Measurements from ENCODE around the gene CYTIP. TPM values are rescaled to one million over a fixed set of nuclear protein-coding genes. Genes with fewer than 3 reads are reported as not detected.
A peak's percentile ranks its signal among the peaks of the same experiment; 100 is the strongest.

The CYTIP gene
- total and polyA plus RNA-seq, 2 experiments from 2014 or later: 1.6 to 4.0 TPM

GRCh38 chr2:157438863-157439823 lies 4.7 kb downstream of the CYTIP start:
- H3K27ac ChIP-seq: no peak overlapping the region

GRCh38 chr2:157433394-157433793 lies 10.5 kb downstream of the CYTIP start:
- no peaks in the 10 kb centered on the region for H3K27me3 ChIP-seq
- 45% methylated on average over 1 of the region's 1 CpG for WGBS (ENCODE audit: low lambda C conversion rate, missing lambda C conversion rate)
- no peaks in the 10 kb centered on the region for H3K79me2 ChIP-seq
- H3K4me3 ChIP-seq: no peak overlapping the region
- H2AFZ ChIP-seq: no peak overlapping the region
- H3K27ac ChIP-seq: no peak overlapping the region
- H3K4me2 ChIP-seq: peak overlapping the region; percentile 42
- TF ChIP-seq EZH2phosphoT487 (IDR thresholded peaks at IDR 0.05; ENCODE audit: low read depth, severe bottlenecking, unreplicated experiment): no peak
- no peak for TF ChIP-seq CTCF (IDR thresholded peaks at IDR 0.05; ENCODE audit: poor library complexity)
- peaks cover 17% of the 10 kb centered on the region for H3K4me1 ChIP-seq (ENCODE audit: insufficient read depth)
- H3K36me3 ChIP-seq (replicated peaks; ENCODE audit: insufficient read depth, low read depth): no peaks in the 10 kb centered on the region
- no peaks in the 10 kb centered on the region for H3K9me3 ChIP-seq (ENCODE audit: low read depth)
- no peak for DNase-seq (ENCODE audit: low spot score)
- H4K20me1 ChIP-seq (ENCODE audit: insufficient read depth, poor library complexity, severe bottlenecking): no peaks in the 10 kb centered on the region
- no peaks in the 10 kb centered on the region for H3K9me2 ChIP-seq (replicated peaks; ENCODE audit: insufficient read depth)

More at GRCh38 chr2:157438863-157439823, 4.7 kb downstream of the CYTIP start:
- Histone ChIP-seq H3K27me3 (no peaks in the 10 kb centered on the region), H4K20me1 (ENCODE audit: insufficient read depth, poor library complexity, severe bottlenecking) (no peaks in the 10 kb centered on the region), H3K9me3 (ENCODE audit: low read depth) (no peaks in the 10 kb centered on the region), H3K9me2 (replicated peaks; ENCODE audit: insufficient read depth) (no peaks in the 10 kb centered on the region), H3K4me2 (no peak overlapping the region), H3K79me2 (no peaks in the 10 kb centered on the region), H2AFZ (no peak overlapping the region), H3K4me3 (no peak overlapping the region), H3K36me3 (replicated peaks; ENCODE audit: insufficient read depth, low read depth) (no peaks in the 10 kb centered on the region), H3K4me1 (ENCODE audit: insufficient read depth) (peaks cover 6% of the 10 kb centered on the region)
- TF ChIP-seq CTCF (IDR thresholded peaks at IDR 0.05; ENCODE audit: poor library complexity): no peak
- TF ChIP-seq EZH2phosphoT487 (IDR thresholded peaks at IDR 0.05; ENCODE audit: low read depth, severe bottlenecking, unreplicated experiment): no peak
- TF ChIP-seq EZH2 (IDR thresholded peaks at IDR 0.05; ENCODE audit: borderline replicate concordance): no peak
- 81% methylated on average over 12 of the region's 12 CpGs for WGBS (ENCODE audit: low lambda C conversion rate, missing lambda C conversion rate)
- DNase-seq (ENCODE audit: low spot score): no peak

GRCh38 chr2:157432475-157433106 lies 11.3 kb downstream of the CYTIP start:
- Histone ChIP-seq H3K9me2 (replicated peaks; ENCODE audit: insufficient read depth) (no peaks in the 10 kb centered on the region), H3K27me3 (no peaks in the 10 kb centered on the region), H3K4me3 (no peak overlapping the region), H2AFZ (no peak overlapping the region), H3K36me3 (replicated peaks; ENCODE audit: insufficient read depth, low read depth) (no peaks in the 10 kb centered on the region), H3K4me1 (ENCODE audit: insufficient read depth) (peaks cover 17% of the 10 kb centered on the region), H3K4me2 (peak overlapping the region; percentile 42), H3K27ac (peak overlapping the region; percentile 4), H4K20me1 (ENCODE audit: insufficient read depth, poor library complexity, severe bottlenecking) (no peaks in the 10 kb centered on the region), H3K9me3 (ENCODE audit: low read depth) (no peaks in the 10 kb centered on the region), H3K79me2 (no peaks in the 10 kb centered on the region)
- no peak for DNase-seq (ENCODE audit: low spot score)
- TF ChIP-seq EZH2phosphoT487 (IDR thresholded peaks at IDR 0.05; ENCODE audit: low read depth, severe bottlenecking, unreplicated experiment) (no peak), EZH2 (IDR thresholded peaks at IDR 0.05; ENCODE audit: borderline replicate concordance) (no peak), CTCF (IDR thresholded peaks at IDR 0.05; ENCODE audit: poor library complexity) (no peak)
- 67% methylated on average over 2 of the region's 2 CpGs for WGBS (ENCODE audit: low lambda C conversion rate, missing lambda C conversion rate)
